CD8-positive, alpha-beta memory T cell (primary cell): ENCODE measurements around the gene ITGBL1. TPM values are rescaled to one million over a fixed set of nuclear protein-coding genes. Genes with fewer than 3 reads are reported as not detected.
A peak's percentile ranks its signal among the peaks of the same experiment; 100 is the strongest.

Experiments
- CTCF ChIA-PET: fragments of 350-600 bp; sonication (Branson Sonifier 250); formaldehyde crosslinking; loops from one replicate; lab custom pipeline; 2021; ENCODE audit warnings: antibody characterized with exemption; lab: Charles Lee
- POLR2A ChIA-PET: fragments of 350-600 bp; sonication (Branson Sonifier 250); formaldehyde crosslinking; loops from one replicate; lab custom pipeline; 2021; ENCODE audit warnings: antibody characterized with exemption; lab: Charles Lee
- DNase-seq, 5 donors: peaks; one replicate each; pipeline versions ENCODE4 v3.0.0 to v3.0.0-alpha.2; 2020 to 2022; ENCODE audit warnings: mixed read lengths in 1 of 5
- H3K27ac ChIP-seq: one replicate; pipeline ENCODE4 v1.7.0; 2013; ENCODE audit warnings: low read depth, mild to moderate bottlenecking, low read length, moderate library complexity
- H3K27me3 ChIP-seq: 2 replicates; pipeline ENCODE4 v1.7.0; 2013; ENCODE audit warnings: low read length, mild to moderate bottlenecking; ENCODE audit not compliant: insufficient read depth, poor library complexity, severe bottlenecking
- H3K36me3 ChIP-seq: 2 replicates; pipeline ENCODE4 v1.7.0; 2013; ENCODE audit warnings: mild to moderate bottlenecking, low read length, moderate library complexity; ENCODE audit not compliant: insufficient read depth
- H3K4me1 ChIP-seq: 2 replicates; pipeline ENCODE4 v1.7.0; 2013; ENCODE audit warnings: mild to moderate bottlenecking, low read length, moderate library complexity; ENCODE audit not compliant: insufficient read depth
- H3K4me3 ChIP-seq: 2 replicates; pipeline ENCODE4 v1.7.0; 2013; ENCODE audit warnings: mild to moderate bottlenecking, low read length
- H3K9me3 ChIP-seq: 2 replicates; pipeline ENCODE4 v1.7.0; 2013; ENCODE audit warnings: mild to moderate bottlenecking, low read length
- H3K27ac Mint-ChIP-seq, 8 donors: one replicate each; pipeline ENCODE4 v1.8.0; 2020 to 2021; ENCODE audit warnings: mixed read lengths in 8 of 8, mild to moderate bottlenecking in 6 of 8, inconsistent platforms in 3 of 8, moderate library complexity in 3 of 8
- H3K27me3 Mint-ChIP-seq, 2 donors: one replicate each; pipeline ENCODE4 v1.8.0; 2020 to 2021; ENCODE audit warnings: mixed read lengths in 2 of 2, mild to moderate bottlenecking in 1 of 2, moderate library complexity in 1 of 2
- H3K36me3 Mint-ChIP-seq, 3 donors: one replicate each; pipeline ENCODE4 v1.8.0; 2020 to 2021; ENCODE audit warnings: mixed read lengths in 3 of 3, inconsistent platforms in 1 of 3, mild to moderate bottlenecking in 1 of 3
- H3K4me1 Mint-ChIP-seq, 3 donors: one replicate each; pipeline ENCODE4 v1.8.0; 2020 to 2021; ENCODE audit warnings: mixed read lengths in 3 of 3, inconsistent platforms in 1 of 3, mild to moderate bottlenecking in 1 of 3
- H3K4me3 Mint-ChIP-seq, 7 donors: one replicate each; pipeline ENCODE4 v1.8.0; 2020 to 2021; ENCODE audit warnings: mixed read lengths in 7 of 7, mild to moderate bottlenecking in 6 of 7, moderate library complexity in 4 of 7, inconsistent platforms in 2 of 7
- H3K9me3 Mint-ChIP-seq, 5 donors: one replicate each; pipeline ENCODE4 v1.8.0; 2020 to 2022; ENCODE audit warnings: mixed read lengths in 5 of 5, mild to moderate bottlenecking in 3 of 5, moderate library complexity in 2 of 5, inconsistent platforms in 1 of 5
- polyA plus RNA-seq: library from polyadenylated mRNA; unstranded; fragments of 300-500 nt; fragmentation: Illumina TruSeq; gene quantifications from one replicate; pipeline ENCODE4 v1.2.3, GENCODE V29; 2021
- total RNA-seq, 2 experiments: library from RNA; stranded (reverse); gene quantifications; one replicate each; pipeline ENCODE4 v1.2.3, GENCODE V29; 2021

The ITGBL1 gene
- total and polyA plus RNA-seq, 3 experiments from 2014 or later, result not detected

- Histone ChIP-seq H3K36me3 (no peaks in the 10 kb centered on the region), H3K27me3 (no peaks in the 10 kb centered on the region), H3K4me1 (no peaks in the 10 kb centered on the region), H3K9me3 (no peaks in the 10 kb centered on the region), H3K27ac (no peak overlapping the region), H3K4me3 (no peak overlapping the region)
- H3K27me3 Mint-ChIP-seq, result peaks cover 1 to 9% of the 10 kb centered on the region in 2 donors
- ChIA-PET CTCF (no interaction called here), POLR2A (no interaction called here)
- H3K36me3 Mint-ChIP-seq, result no peaks in the 10 kb centered on the region
- H3K9me3 Mint-ChIP-seq, result peaks cover 0 to 2% (median 0%) of the 10 kb centered on the region in 5 donors
- H3K27ac Mint-ChIP-seq, result no peak overlapping the region
- H3K4me3 Mint-ChIP-seq, result no peak overlapping the region
- no peaks in the 10 kb centered on the region for H3K4me1 Mint-ChIP-seq
- DNase-seq, result no peak
Observed at GRCh38 chr13:101565317-101565716, 112.8 kb downstream of the ITGBL1 start.

DNA sequence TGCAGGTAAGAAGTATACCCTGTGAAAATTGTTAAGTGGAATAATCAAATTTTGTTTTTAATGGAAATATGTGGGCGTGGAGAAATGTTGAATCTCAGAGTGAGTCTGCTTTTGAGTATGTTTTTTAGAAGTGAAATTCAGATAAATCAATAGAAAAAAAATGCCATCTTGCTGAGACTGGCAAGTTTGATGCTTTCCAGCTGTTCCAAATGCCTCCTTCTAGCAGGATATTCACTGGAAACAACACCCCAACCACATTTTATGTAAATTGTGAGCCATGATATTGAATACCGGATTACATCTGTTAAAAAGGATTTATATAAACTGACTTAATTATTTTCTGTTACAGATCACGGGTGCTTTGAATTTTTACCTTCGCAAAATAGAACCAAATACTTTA lies 115.4 kb downstream of the ITGBL1 start:
- no peak overlapping the region for H3K4me3 Mint-ChIP-seq
- no peak for DNase-seq
- H3K36me3 ChIP-seq, result no peaks in the 10 kb centered on the region
- POLR2A ChIA-PET, result no interaction called here
- no peaks in the 10 kb centered on the region for H3K4me1 ChIP-seq
- no peaks in the 10 kb centered on the region for H3K9me3 ChIP-seq
- no peaks in the 10 kb centered on the region for H3K4me1 Mint-ChIP-seq
- no peak overlapping the region for H3K27ac ChIP-seq
- H3K27me3 ChIP-seq, result no peaks in the 10 kb centered on the region
- no peak overlapping the region for H3K27ac Mint-ChIP-seq
- H3K27me3 Mint-ChIP-seq, result peaks cover 0 to 1% of the 10 kb centered on the region in 2 donors
- H3K4me3 ChIP-seq, result no peak overlapping the region
- no peaks in the 10 kb centered on the region for H3K9me3 Mint-ChIP-seq
- no peaks in the 10 kb centered on the region for H3K36me3 Mint-ChIP-seq
- CTCF ChIA-PET, result no interaction called here

DNA sequence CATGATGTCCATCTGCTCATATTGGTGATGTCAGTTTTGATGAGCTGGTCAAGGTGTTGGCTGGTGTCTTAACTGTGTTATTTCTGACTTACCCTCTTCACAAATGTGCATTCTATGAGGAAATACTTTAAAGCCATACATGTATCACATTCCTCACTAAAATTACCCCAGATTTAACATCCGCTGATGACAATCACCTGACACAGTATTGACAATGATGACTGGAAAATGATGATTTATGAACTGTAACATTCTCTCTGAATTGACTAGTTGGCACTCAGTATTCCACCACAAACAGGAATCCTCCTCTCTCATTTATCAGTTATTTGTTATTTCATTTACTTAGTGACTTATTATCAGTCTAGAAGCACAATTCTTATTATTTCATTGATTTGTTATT lies 117.3 kb downstream of the ITGBL1 start:
- no peak for DNase-seq
- no peaks in the 10 kb centered on the region for H3K27me3 ChIP-seq
- H3K4me3 ChIP-seq, result no peak overlapping the region
- no peak overlapping the region for H3K27ac ChIP-seq
- Mint-ChIP-seq H3K4me1 (no peaks in the 10 kb centered on the region), H3K36me3 (no peaks in the 10 kb centered on the region), H3K27me3 (no peaks in the 10 kb centered on the region), H3K9me3 (no peaks in the 10 kb centered on the region), H3K4me3 (no peak overlapping the region), H3K27ac (no peak overlapping the region)
- CTCF ChIA-PET, result no interaction called here
- H3K4me1 ChIP-seq, result no peaks in the 10 kb centered on the region
- no peaks in the 10 kb centered on the region for H3K36me3 ChIP-seq
- H3K9me3 ChIP-seq, result no peaks in the 10 kb centered on the region
- POLR2A ChIA-PET, result no interaction called here

DNA sequence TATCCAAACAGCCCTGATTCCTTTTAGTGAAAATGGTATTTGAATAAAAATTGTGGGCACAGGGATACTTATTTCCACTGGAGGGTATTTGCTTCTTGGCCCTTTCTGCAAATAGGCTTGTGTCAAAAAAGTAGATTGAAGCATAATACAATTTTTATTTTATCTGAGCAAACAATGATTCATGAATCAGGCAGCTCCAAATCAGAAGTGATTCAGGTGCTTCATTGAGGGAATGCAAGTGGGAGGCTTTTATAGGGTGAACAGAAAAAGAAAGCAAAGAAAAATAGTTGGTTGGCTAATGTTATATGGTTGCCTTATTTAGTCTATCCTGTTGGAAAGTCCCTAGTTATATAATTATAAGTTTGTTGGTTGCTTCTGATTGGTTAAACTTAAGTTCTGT lies 117.9 kb downstream of the ITGBL1 start:
- Histone ChIP-seq H3K4me1 (no peaks in the 10 kb centered on the region), H3K27me3 (no peaks in the 10 kb centered on the region), H3K4me3 (no peak overlapping the region), H3K36me3 (no peaks in the 10 kb centered on the region), H3K27ac (no peak overlapping the region), H3K9me3 (no peaks in the 10 kb centered on the region)
- no peaks in the 10 kb centered on the region for H3K36me3 Mint-ChIP-seq
- H3K4me1 Mint-ChIP-seq, result no peaks in the 10 kb centered on the region
- ChIA-PET POLR2A (no interaction called here), CTCF (no interaction called here)
- H3K27me3 Mint-ChIP-seq, result no peaks in the 10 kb centered on the region
- DNase-seq, result no peak
- H3K27ac Mint-ChIP-seq, result peak overlapping the region in 1 of 8 donors; percentile 46
- H3K9me3 Mint-ChIP-seq, result no peaks in the 10 kb centered on the region
- H3K4me3 Mint-ChIP-seq, result no peak overlapping the region

- no peak overlapping the region for H3K4me3 Mint-ChIP-seq
- Histone ChIP-seq H3K36me3 (no peaks in the 10 kb centered on the region), H3K9me3 (no peaks in the 10 kb centered on the region), H3K27ac (no peak overlapping the region), H3K4me3 (no peak overlapping the region), H3K27me3 (no peaks in the 10 kb centered on the region), H3K4me1 (no peaks in the 10 kb centered on the region)
- CTCF ChIA-PET, result no interaction called here
- no peaks in the 10 kb centered on the region for H3K4me1 Mint-ChIP-seq
- no peaks in the 10 kb centered on the region for H3K9me3 Mint-ChIP-seq
- no peak for DNase-seq
- POLR2A ChIA-PET, result no interaction called here
- no peak overlapping the region for H3K27ac Mint-ChIP-seq
- H3K27me3 Mint-ChIP-seq, result no peaks in the 10 kb centered on the region
- H3K36me3 Mint-ChIP-seq, result peaks cover 0 to 1% (median 0%) of the 10 kb centered on the region in 3 donors
Observed at GRCh38 chr13:101572456-101572855, 120.0 kb downstream of the ITGBL1 start.

DNA sequence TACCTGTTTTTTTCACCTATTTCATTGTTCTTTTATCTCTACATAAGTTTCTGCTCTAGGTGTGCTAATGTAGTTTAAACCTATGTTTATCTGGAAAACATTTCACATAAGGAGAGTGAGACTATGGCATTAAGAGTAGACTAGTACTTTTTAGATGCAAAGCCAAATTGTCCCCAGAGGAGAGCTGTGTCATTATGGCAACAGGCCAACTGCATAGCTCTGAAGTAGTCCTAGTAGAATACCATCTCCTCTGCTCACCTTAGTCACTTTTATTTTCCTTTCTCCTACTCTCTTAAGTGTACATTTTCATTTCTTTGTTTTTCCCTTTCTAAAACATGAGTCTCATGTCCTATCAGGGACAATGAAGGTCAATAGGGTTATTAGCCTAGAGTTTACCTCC lies 123.1 kb downstream of the ITGBL1 start:
- H3K4me3 Mint-ChIP-seq, result no peak overlapping the region
- DNase-seq, result no peak
- ChIA-PET POLR2A (no interaction called here), CTCF (no interaction called here)
- peaks cover 0 to 4% (median 0%) of the 10 kb centered on the region in 3 donors for H3K4me1 Mint-ChIP-seq
- Histone ChIP-seq H3K27me3 (no peaks in the 10 kb centered on the region), H3K4me1 (no peaks in the 10 kb centered on the region), H3K27ac (no peak overlapping the region), H3K9me3 (no peaks in the 10 kb centered on the region), H3K36me3 (no peaks in the 10 kb centered on the region), H3K4me3 (no peak overlapping the region)
- no peak overlapping the region for H3K27ac Mint-ChIP-seq
- no peaks in the 10 kb centered on the region for H3K27me3 Mint-ChIP-seq
- no peaks in the 10 kb centered on the region for H3K9me3 Mint-ChIP-seq
- H3K36me3 Mint-ChIP-seq, result peaks cover 0 to 1% (median 0%) of the 10 kb centered on the region in 3 donors

GRCh38 chr13:101576455-101576854 lies 124.0 kb downstream of the ITGBL1 start:
- Mint-ChIP-seq H3K27ac (no peak overlapping the region), H3K36me3 (peaks cover 0 to 1% (median 0%) of the 10 kb centered on the region in 3 donors), H3K4me1 (peaks cover 0 to 4% (median 0%) of the 10 kb centered on the region in 3 donors), H3K27me3 (no peaks in the 10 kb centered on the region), H3K9me3 (no peaks in the 10 kb centered on the region), H3K4me3 (no peak overlapping the region)
- POLR2A ChIA-PET, result no interaction called here
- no peak for DNase-seq
- CTCF ChIA-PET, result no interaction called here
- Histone ChIP-seq H3K27me3 (no peaks in the 10 kb centered on the region), H3K9me3 (no peaks in the 10 kb centered on the region), H3K4me1 (no peaks in the 10 kb centered on the region), H3K27ac (no peak overlapping the region), H3K36me3 (no peaks in the 10 kb centered on the region), H3K4me3 (no peak overlapping the region)

DNA sequence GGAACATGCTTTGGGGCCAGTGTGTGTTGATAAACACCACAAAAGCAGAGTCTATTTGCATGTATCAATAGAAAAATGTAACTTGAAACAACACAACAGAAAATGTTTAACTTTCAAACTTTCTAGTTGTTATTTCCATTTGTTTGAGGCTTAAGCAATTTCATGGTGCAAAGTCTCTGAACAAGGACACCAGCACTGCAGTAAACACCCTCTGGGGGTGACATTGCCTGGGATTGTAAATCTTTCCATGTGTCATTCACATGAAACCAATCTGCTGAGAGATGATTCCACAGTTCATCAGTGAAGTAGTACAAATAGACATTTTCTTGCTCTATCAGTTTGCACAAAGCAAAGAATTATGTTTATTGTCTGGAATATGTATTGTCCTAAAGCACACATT lies 124.5 kb downstream of the ITGBL1 start:
- H3K9me3 ChIP-seq, result no peaks in the 10 kb centered on the region
- no peaks in the 10 kb centered on the region for H3K4me1 ChIP-seq
- ChIA-PET CTCF (no interaction called here), POLR2A (no interaction called here)
- no peak overlapping the region for H3K27ac ChIP-seq
- peaks cover 0 to 4% (median 0%) of the 10 kb centered on the region in 3 donors for H3K4me1 Mint-ChIP-seq
- H3K27me3 Mint-ChIP-seq, result no peaks in the 10 kb centered on the region
- no peak overlapping the region for H3K27ac Mint-ChIP-seq
- H3K36me3 Mint-ChIP-seq, result peaks cover 0 to 1% (median 0%) of the 10 kb centered on the region in 3 donors
- H3K36me3 ChIP-seq, result no peaks in the 10 kb centered on the region
- H3K4me3 ChIP-seq, result no peak overlapping the region
- H3K9me3 Mint-ChIP-seq, result no peaks in the 10 kb centered on the region
- H3K27me3 ChIP-seq, result no peaks in the 10 kb centered on the region
- no peak overlapping the region for H3K4me3 Mint-ChIP-seq
- DNase-seq, result no peak
